Measurements from ENCODE around the gene DEPP1.

DEPP1 gene

GRCh38 chr10:44988957-44989585, 10.5 kb upstream of the DEPP1 start:
- H3K4me3 ChIP-seq (ENCODE audit: low read depth, low read length) = no peak overlapping the region
- DNase-seq (ENCODE audit: low read depth) = no peak
- TF ChIP-seq CTCF (IDR thresholded peaks at IDR 0.05; ENCODE audit: insufficient read depth, low read depth, low read length, missing control alignments) = no peak

GRCh38 chr10:44986670-44987069, 8.1 kb upstream of the DEPP1 start:
- TF ChIP-seq CTCF (IDR thresholded peaks at IDR 0.05; ENCODE audit: insufficient read depth, low read depth, low read length, missing control alignments) = no peak
- no peak overlapping the region for H3K4me3 ChIP-seq (ENCODE audit: low read depth, low read length)
- DNase-seq (ENCODE audit: low read depth) = no peak

GRCh38 chr10:44986179-44986578, 7.6 kb upstream of the DEPP1 start:
- DNase-seq (ENCODE audit: low read depth) = no peak
- H3K4me3 ChIP-seq (ENCODE audit: low read depth, low read length) = no peak overlapping the region

GRCh38 chr10:44985175-44985681, 6.6 kb upstream of the DEPP1 start:
- no peak for DNase-seq (ENCODE audit: low read depth)
- no peak overlapping the region for H3K4me3 ChIP-seq (ENCODE audit: low read depth, low read length)
- TF ChIP-seq CTCF (IDR thresholded peaks at IDR 0.05; ENCODE audit: insufficient read depth, low read depth, low read length, missing control alignments) = no peak

More at GRCh38 chr10:44986179-44986578, 7.6 kb upstream of the DEPP1 start:
- TF ChIP-seq CTCF (IDR thresholded peaks at IDR 0.05; ENCODE audit: insufficient read depth, low read depth, low read length, missing control alignments) = no peak

GRCh38 chr10:44984671-44985101, 6.1 kb upstream of the DEPP1 start:
- TF ChIP-seq CTCF (IDR thresholded peaks at IDR 0.05; ENCODE audit: insufficient read depth, low read depth, low read length, missing control alignments) = no peak
- no peak for DNase-seq (ENCODE audit: low read depth)
- no peak overlapping the region for H3K4me3 ChIP-seq (ENCODE audit: low read depth, low read length)

GRCh38 chr10:44983895-44984278, 5.3 kb upstream of the DEPP1 start:
- no peak for DNase-seq (ENCODE audit: low read depth)
- no peak overlapping the region for H3K4me3 ChIP-seq (ENCODE audit: low read depth, low read length)
- TF ChIP-seq CTCF (IDR thresholded peaks at IDR 0.05; ENCODE audit: insufficient read depth, low read depth, low read length, missing control alignments) = no peak
